Measurements from ENCODE around the gene HLCS.

Gene HLCS

DNA sequence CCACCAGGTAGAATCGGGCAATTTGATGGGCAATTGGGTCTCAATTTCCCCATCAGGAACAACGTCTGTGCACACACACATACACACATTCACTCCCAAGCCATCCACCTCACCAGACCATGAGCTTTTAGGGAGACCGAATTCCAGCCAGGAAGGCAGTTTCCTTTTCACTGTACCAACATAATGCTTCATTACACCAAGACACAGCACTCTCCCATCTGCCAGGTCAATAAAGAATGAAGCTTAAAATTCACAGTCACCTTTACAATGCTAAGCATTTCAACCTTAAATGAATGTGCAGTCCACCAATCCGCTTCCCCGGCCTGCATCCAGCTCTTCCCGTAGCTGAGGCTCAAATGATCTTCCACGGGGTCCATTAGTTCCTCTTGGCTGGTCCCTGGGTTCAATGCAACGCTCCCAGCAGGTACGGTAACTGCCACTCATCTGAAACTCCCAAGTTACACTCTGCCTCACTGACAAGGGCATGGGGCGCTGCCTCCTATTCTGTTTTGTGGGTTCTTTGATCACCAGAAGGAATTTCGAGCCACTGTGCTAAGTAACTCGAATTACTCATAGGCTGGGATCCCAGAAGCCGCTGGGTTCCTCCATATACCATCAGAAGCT is 162.5 kb downstream of the HLCS start:
- no peak for DNase-seq

DNA sequence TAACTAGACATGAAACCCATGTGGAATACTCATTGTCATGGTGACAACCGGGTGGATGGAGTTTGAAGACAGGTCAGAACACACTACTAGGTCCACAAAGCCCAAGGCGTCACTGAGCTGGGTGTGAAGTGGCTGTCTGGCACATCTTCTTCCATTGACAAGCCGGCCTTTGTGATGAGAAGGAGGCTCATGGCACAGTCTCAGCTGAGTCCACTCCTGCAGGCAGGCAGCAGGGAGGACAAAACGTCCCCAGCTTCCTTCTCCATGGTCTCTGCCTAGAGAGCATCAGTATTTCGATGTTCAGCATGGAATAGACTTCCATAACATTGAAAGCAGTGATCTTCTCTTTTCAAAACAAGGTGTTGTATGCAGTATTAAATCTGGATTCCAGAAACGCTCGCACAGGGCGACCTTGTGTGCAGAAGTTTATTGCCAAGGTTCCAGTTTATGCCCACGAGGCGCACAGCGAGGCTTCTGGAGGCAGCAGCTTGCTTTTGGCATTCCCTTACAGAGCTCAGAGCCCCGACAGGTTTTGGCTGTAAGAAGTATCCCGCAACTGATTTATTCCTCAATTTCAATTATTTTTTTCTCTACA is 163.3 kb downstream of the HLCS start:
- DNase-seq, result no peak

GRCh38 chr21:36800734-36801133 is 165.7 kb downstream of the HLCS start:
- no peak for DNase-seq

- DNase-seq, result no peak
Measured at GRCh38 chr21:36799869-36800268, 166.6 kb downstream of the HLCS start.

DNA sequence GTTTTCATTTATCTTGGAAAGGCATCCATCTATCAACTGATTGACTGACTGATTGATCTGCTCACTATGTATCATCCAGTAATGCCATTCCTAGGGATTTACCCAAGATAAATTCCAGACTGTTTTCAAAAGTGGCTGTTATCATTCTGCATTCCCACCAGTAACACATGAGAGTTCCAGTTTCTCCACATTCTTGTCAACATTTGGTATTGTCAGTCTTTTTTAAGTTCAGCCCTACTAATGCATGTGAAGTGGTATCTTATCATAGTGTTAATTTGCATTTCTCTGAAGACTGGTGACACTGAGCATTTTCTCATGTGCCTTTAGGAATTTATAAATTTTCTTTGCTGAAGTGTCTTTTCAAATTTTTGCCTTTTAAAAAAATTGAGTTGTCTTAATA is 168.0 kb downstream of the HLCS start:
- no peak for DNase-seq

DNA sequence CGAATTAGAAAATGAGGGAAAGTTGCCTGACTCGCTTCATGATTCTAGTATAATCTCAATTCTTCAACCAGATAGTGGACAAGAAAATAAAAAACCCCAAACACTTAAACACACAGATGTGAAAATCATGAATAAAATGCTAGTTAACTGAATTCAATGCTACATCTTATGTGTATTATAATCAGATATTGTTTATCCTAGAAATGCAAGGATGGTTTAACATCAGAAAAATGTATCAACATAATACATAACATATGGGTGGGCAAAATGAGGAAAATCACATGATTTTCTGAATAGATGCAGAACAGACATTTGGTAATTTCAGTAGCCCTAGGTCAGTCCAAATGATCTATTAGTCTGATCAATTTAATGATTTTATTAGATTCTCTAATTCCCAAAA is 170.4 kb downstream of the HLCS start:
- no peak for DNase-seq

GRCh38 chr21:36792505-36792967 is 173.9 kb downstream of the HLCS start:
- no peak for DNase-seq

DNA sequence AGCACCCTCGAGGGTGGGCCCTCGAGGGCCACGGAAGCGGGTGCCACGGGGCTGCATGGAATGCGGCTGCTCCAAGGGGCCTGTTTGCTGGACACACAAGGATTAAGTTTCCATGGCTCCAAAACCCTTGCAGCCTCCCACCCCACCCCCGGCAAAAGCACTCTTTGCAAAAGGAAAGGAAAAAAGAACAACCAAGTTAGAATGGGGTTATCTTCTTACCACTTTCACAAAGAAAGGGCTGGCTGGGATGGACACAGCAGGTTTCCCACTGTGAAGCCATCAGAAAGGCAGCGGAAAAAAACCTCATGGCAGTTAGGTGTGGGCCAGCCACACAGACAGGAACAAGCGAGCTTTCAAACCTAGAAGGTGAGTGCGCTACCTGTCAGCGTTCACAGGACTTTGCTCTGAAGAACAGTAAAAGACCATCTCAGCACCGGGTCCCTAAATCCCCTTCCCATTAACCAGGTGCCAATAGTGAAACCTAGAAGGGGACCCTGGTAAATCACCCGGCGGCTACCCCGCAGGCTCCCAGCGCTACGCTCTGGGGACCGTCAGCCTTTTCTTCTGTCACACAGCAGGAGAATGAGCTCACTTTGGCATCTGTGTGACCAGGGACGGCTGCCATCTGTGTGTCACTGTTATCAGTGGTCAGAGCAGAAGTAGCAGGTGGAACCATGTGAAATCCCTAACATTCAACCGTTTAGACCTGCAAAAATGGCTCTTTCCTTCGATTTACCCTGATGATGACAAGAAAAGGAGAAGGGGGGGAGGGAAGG is 174.6 kb downstream of the HLCS start:
- no peak for DNase-seq

DNA sequence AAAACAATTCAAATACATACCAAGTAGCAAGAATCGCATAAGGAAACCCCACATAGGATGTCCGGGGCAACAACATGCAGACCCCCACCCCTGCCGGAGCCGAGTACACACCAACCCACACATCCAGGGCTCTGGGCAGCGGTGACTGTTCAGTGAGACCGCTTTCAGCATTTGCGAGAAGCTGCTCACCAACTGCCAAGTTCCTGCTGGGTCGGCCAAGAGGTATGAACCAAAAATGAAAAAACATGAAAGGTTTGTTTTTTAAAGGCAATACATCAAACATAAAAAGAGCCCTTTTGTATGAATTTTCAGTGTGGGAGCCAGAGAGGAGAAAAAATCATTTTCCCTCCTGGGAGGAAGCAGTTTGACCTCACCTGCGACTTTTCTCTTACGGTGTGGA is 175.3 kb downstream of the HLCS start:
- DNase-seq, result no peak

- no peak for DNase-seq
Measured at GRCh38 chr21:36790616-36791015, 175.9 kb downstream of the HLCS start.

DNA sequence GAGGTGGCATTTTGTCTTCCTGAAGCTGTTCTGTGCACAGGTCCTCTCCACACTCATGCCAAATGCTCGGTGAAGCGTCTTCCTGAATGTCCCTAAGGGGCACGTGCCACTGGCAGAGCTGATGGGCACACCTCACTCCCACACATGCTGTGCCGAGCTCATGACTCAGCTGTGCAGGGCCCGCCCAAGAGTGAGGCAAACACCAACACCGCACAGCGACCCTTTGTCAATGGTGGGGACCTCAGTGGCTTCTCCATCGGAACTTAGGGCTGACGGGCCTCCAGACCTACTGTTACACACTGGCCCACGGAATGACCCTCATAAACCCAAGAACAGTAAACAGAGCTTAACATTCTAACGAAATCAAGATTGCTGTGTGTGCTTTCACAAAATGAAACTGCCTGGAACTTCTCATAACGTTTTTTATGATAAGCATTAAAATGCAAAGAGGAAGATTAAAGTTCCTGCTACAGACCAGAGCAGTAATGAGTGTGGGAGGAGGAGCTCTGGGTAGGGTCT is 178.3 kb downstream of the HLCS start:
- DNase-seq, result no peak

GRCh38 chr21:36786186-36786585 is 180.3 kb downstream of the HLCS start:
- DNase-seq, result no peak

DNA sequence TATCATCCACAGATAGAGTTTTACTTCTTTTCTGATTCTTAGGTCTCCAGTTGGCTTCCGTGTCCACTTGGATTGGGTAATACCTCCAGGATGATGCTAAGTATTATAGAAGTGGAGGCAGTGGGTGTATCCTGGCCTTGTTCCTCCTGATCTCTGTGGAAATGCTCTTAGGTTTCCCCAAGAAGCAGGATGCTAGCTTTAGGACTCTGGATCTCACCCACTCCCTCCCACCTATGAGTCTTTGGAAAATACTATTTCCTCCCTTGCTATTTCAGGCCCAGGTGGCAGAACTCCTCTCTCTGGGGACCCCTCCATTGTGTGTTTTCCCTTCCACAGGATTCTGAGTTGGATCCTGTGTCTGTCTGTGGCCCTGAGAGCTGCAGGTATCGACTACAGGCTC is 180.9 kb downstream of the HLCS start:
- DNase-seq, result no peak

DNA sequence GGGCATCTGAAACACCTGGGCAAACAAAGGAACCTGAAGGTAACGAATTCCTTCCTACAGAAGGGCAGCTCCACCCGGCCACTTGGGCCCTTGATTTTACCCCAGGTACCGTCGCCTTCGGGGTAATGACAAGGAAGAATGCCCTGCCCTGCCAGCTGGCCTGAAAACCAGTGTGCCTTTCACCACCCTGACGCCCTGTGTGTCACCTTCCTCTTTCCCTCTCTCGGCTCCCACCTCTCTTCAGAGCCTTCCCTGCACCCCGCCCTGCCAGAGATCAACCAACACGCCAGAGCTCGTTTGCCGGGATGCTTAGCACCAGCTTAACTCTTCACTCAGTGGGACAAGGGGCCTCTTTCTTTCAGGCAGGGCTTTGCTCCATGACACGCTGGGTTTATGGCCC is 181.5 kb downstream of the HLCS start:
- DNase-seq, result no peak

DNA sequence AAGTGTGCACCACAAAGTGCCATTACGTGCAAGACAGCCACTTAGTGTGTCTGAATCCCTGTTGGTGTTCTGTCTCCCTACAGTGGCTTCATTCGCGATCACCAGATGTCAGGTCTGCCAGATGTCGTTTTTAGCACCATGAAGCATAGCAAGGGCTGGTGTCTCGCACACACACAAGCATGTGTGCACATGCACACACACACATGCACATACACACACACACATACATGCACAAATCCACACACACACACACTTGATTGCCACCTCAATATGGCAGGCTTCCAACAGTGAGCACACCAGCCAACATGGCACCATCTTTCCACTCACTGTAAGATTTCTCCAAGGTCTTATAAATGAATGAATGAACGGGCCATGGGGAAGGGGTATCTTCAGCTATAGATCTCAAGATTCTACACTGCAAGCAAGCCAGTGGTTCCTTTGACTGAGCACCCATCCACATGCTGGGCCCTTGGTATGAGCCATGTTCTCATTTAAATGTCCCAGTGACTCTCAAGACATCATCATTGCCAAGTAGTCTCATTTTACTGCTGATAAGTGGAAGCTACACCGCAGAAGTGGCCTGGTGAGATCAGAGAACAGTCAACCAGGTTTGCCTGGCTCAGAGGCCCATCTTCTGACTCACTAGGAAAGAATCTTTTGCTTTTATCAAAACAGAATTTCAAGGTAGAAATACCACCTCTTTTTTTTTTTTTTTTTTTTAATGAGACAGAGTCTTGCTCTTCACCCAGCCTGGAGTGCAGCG is 182.7 kb downstream of the HLCS start:
- no peak for DNase-seq

DNA sequence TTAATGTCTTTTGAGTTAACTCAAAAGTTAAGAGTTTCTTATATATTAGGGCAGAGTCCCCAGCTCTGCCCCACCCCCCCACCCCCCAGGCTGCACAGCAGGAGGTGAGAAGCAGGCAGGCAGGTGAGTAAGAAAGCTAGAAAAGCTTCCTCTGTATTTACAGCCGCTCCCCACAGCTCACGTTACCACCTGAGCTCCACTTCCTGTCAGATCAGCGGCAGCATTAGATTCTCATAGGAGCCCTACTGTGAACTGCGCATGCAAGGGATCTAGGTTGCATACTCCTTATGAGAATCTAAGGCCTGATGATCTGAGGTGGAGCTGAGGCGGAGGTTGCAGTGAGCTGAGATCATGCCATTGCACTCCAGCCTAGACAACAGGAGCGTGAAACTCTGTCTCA is 185.6 kb downstream of the HLCS start:
- no peak for DNase-seq

DNA sequence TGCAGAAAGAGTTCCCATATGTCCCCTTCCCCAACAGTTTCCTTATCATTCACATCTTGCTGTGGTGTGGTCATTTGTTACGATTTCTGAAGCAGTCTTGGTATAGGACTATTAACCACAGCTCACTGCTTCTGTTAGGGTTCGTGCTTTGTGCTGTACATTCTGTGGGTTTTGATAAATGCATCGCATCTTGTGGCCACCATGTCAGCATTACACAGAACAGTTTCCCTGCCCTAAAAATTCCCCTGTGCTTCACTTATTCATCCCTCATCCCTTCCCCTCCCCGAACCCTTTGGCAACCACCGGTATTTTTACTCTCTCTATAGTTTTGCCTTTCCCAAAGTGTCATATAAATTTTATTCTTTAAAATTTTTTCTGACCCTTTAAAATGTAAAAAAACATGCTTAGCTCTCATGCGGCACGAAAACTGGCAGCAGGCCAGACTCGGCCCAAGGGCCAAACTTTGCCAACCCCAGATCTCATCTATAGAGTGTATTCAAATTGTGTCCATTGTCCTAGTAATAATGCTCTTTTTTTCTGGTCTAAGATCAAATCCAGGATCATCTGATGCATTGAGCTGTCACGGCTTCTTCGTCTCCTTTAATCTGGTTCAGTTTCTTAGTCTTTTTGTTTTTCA is 189.4 kb downstream of the HLCS start:
- no peak for DNase-seq

DNA sequence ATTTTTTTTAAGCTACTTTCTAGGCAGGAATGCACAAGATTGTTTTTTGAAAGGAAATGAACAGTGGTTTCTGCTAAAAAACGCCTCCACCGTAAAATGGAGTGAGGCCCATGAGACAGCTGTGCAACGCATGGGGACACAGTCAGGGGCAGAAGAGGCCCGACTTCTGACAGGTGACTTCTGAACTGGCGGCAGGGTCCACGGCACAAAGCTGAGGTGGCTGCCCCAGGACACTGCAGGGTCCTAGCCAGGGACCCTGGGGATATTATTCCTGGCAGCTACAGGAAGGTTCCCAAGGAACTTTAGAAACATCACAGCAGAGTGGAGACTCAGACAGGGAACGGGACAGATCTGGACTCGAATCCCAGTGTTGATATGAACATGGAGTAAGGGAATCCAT is 192.5 kb downstream of the HLCS start:
- DNase-seq, result no peak

DNA sequence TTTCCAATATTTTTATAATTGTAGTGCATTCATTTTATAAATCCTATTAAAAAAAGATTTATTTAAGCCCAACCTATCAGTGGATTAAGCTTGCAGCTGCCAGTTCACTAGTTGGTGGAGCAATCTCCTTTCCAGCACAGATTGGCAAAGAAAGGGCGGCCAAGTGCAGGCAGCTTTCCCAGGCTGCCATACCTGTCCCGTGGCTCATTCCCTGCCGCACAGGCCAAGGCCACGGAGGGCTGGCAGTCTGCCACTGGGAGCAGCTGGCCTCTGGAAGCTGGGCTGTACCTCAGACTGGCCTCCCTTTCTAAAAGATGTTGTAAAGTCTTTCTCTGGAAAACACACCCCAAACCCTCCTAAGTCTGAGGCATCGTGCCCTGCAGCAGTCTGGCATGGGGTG is 193.4 kb downstream of the HLCS start:
- DNase-seq, result no peak

GRCh38 chr21:36769051-36769839 is 197.2 kb downstream of the HLCS start:
- no peak for DNase-seq

GRCh38 chr21:36768496-36768895 is 198.0 kb downstream of the HLCS start:
- DNase-seq, result no peak

- DNase-seq, result no peak
Measured at GRCh38 chr21:36767096-36767495, 199.4 kb downstream of the HLCS start.
